ENCODE data around the gene PDE10A. TPM values are rescaled to one million over a fixed set of nuclear protein-coding genes. Genes with fewer than 3 reads are reported as not detected.
A peak's percentile ranks its signal among the peaks of the same experiment; 100 is the strongest.

PDE10A gene
- total and polyA plus RNA-seq, 2 of the 8 experiments (the other 6 are each of a cell fraction or from before 2014, with no cell fraction given): 1.1 to 2.4 TPM

DNA sequence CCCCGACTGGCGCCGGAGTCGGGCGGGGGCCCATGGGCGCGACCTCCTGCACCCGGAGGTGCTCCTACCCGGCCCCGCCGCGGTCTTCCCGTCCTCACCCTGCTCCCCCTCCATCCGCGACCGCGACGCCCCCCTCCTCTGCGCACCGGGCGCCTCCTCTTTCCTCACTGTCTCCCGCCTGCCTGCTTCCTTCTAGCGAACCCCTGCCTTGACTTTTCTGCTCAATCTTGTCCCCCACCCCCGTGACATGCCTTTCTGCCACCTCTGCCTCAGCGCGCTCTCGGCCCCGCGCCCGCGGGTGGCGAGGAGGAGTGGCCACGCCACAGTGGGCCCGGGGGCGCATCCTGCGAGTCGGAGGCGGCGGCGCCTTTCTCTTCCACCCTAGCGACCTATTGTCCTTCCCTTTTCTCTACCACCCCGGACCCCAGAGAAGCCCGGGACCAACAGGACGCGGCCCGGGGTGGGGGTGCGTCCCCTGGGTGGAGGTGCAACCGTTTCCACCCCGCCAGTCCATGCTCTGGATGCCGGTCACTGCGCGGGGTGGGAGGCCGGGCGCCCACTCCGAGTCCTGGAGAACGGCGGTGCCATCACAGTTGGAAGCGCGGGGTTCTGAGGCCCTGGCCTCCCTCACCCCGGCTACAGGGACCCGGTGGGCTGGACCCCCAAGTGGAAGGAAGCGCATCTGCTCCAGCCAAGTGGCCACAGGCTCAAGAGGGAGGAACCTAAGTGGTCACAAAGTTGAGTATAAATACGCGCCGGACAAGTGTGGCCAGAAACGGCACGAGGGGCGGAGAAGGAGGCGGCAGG lies 2.0 kb downstream of the PDE10A start (continued):
- no peak for TF ChIP-seq GTF2F1 (IDR thresholded peaks at IDR 0.05; ENCODE audit: borderline replicate concordance, low read depth, low read length)
- TF ChIP-seq PHF8 (conservative IDR thresholded peaks at IDR 0.05; ENCODE audit: low read depth, low read length): 0 out of 2 replicates have a peak, but pooled peaks have one; percentile 31
- peak; percentile 96 for TF ChIP-seq SUZ12 (IDR thresholded peaks at IDR 0.05; ENCODE audit: low read length)
